ENCODE measurements around the gene CPEB4. TPM values are rescaled to one million over a fixed set of nuclear protein-coding genes. Genes with fewer than 3 reads are reported as not detected.

Gene CPEB4
- total and polyA plus RNA-seq, 9 of the 15 experiments (the other 6 are each of a cell fraction or from before 2014, with no cell fraction given) = 7.4 to 21.3 (median 12.4) TPM

GRCh38 chr5:173917788-173918786 lies 29.9 kb downstream of the CPEB4 start (continued):
- no peak for TF ChIP-seq ZNF511 (CRISPR knock-in tag; IDR thresholded peaks at IDR 0.05)
- peak; percentile 9; the same call in 1 of the 2 replicates for TF ChIP-seq KLF16 (IDR thresholded peaks at IDR 0.05)
- TF ChIP-seq ARID1B (IDR thresholded peaks at IDR 0.05) = peak; percentile 4; the same call in 1 of the 2 replicates
- TF ChIP-seq, protein P1, sequence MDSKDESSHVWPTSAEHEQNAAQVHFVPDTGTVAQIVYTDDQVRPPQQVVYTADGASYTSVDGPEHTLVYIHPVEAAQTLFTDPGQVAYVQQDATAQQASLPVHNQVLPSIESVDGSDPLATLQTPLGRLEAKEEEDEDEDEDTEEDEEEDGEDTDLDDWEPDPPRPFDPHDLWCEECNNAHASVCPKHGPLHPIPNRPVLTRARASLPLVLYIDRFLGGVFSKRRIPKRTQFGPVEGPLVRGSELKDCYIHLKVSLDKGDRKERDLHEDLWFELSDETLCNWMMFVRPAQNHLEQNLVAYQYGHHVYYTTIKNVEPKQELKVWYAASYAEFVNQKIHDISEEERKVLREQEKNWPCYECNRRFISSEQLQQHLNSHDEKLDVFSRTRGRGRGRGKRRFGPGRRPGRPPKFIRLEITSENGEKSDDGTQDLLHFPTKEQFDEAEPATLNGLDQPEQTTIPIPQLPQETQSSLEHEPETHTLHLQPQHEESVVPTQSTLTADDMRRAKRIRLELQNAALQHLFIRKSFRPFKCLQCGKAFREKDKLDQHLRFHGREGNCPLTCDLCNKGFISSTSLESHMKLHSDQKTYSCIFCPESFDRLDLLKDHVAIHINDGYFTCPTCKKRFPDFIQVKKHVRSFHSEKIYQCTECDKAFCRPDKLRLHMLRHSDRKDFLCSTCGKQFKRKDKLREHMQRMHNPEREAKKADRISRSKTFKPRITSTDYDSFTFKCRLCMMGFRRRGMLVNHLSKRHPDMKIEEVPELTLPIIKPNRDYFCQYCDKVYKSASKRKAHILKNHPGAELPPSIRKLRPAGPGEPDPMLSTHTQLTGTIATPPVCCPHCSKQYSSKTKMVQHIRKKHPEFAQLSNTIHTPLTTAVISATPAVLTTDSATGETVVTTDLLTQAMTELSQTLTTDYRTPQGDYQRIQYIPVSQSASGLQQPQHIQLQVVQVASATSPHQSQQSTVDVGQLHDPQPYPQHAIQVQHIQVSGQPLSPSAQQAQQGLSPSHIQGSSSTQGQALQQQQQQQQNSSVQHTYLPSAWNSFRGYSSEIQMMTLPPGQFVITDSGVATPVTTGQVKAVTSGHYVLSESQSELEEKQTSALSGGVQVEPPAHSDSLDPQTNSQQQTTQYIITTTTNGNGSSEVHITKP (IDR thresholded peaks at IDR 0.05; ENCODE audit: partially characterized antibody) = peak; percentile 100
- TF ChIP-seq ELF4 (CRISPR knock-in tag; IDR thresholded peaks at IDR 0.05) = peak; percentile 4; the same call in 1 of the 2 replicates
